Esophagus mucosa (tissue), 1 donor: Measurements from ENCODE around the gene YBX2. TPM values are rescaled to one million over a fixed set of nuclear protein-coding genes. Genes with fewer than 3 reads are reported as not detected.
A peak's percentile ranks its signal among the peaks of the same experiment; 100 is the strongest.

ENCODE experiments used
- ATAC-seq: fragments of 200-7000 bp; cut with Tn5 transposase; one replicate; pipeline ENCODE4 v1.9.1; 2020
- total RNA-seq: library from RNA; stranded (reverse); gene quantifications from one replicate; pipeline ENCODE4 v1.2.4, GENCODE V29; 2023
- donor health status: DM: yes; HTN: yes; CAD: no.

The YBX2 gene
- total RNA-seq, 1 donor from 2014 or later = 0.96 TPM

DNA sequence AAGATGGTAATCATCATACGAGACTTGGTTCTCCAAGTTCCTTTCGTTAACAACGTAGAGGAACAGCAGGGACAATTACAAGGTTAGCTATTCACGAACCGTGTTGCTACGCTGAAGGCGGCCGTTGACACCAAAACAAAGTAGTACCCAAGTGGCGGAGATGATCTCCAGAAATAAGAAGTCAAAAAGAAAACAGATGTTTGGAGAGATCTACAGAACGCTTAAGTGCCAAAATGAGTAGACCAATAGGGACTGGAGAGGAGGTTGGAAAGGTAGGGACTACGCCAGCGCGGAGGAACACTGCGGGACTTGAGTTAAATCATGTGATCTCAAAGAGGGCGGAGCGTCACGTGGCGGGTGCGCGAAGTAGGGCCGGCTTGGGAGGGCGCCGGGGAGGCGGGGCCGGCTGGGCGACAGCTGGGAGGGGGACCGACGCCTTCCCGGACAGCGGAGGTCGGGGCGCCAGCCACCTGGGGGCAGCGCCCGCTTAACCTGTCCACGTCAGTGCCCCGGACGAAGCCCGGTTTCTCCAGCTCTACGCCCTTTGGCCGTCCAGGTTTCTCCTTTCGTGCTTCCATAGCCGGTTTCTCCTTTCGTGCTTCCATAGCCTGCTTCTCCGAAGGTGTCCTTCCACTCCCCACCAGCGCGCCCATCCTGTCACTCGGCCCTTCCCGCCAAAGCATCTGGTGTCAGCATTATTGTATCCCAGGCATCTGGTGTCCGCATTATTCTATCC is 51.6 kb downstream of the YBX2 start:
- ATAC-seq = peak; percentile 55

DNA sequence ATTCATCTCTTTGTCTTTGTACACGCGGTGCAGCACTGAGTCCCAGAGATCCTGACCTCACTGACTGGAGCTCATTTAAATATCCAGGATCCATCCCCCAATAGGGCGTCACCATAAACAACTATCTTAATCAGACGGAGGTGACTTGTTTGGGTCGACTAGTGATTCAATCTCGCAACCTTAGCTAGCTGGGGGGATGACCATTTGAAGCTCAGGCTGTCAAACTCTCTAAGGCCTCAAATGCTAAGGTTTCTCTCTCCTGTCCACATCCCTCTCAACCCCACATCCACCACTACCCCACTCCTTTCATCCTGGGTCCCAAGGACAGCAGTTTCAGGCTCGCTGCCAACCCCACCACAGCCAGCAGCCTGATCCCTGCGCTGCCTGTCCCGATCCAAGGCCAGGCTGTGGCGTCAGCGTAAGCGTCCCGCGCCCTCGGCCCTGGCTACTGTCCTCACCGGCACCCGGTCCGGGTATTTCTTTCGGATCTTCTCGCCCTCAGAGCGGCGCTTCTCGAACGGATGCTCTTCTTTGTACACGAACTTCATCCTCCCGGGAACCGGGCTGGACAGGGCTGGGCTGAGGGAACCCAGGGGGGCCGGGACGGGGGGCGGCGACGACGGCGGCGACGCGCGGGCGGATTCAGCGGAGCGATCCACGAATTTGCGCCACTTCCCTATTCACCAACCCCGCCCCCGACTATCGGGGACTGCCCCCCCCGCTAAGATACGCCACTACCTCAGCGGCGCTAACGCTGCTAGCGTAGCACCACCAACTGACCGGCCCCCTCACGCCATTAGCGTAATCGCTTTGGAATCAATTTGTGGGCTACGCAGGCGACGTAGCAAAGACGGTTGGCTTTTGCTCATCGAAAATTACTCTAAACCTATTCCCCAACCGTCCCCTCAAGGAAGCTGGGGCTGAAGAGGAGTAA is 52.4 kb downstream of the YBX2 start, which contains the start of gene GABARAP:
Gene GABARAP (minus strand): TSS at position 667 of the 934 bp plus-strand sequence. CDS start 119 bp downstream, at position 548.
- ATAC-seq = peak; percentile 57

DNA sequence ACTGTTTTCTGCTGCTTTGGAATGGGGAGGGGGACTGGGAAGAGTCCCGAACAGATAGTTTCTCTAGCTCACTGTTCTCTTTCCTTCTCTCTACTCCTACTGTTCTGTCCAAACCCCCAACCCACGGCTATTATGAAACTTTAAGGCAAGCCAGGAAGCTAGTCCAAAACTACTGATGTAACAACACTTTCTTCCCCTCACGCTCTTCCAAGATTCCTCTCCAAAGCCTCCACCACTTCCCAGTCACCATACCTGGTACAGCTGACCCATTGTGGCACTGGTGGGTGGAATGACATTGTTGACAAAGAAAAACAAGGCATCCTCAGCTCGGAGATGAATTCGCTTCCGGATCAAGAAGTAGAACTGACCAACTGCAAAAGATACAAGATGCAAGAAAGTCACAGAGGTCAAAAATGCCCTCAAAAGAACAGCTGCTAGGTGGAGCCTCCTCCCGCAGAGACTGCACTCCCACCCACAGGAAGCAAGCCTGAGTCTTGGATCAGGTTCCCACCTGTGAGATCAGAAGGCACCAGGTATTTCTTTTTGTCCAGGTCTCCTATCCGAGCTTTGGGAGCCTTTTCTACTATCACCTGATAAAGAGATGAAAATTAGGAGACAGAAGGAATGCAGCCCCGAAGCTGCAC is 53.2 kb downstream of the YBX2 start:
- ATAC-seq = no peak

DNA sequence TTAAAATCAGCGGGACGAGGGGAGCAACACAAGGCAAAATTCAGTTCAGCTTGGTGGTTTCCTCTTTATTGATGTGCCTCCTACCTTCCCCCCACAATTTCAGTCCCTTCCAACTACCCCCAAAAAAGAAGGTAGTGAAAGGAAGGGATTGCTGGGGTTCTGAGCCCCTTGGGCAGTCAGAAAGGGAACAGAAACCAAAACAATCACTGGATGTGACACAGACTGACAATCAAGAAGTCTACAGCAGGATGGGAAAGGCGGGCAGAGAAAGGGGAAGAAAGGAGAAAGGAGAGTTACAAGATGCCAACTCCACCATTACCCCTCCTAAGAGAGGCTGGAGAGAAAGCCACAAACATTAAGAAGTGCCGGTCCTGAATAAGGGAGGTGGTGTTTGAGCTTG is 54.1 kb downstream of the YBX2 start:
- no peak for ATAC-seq

DNA sequence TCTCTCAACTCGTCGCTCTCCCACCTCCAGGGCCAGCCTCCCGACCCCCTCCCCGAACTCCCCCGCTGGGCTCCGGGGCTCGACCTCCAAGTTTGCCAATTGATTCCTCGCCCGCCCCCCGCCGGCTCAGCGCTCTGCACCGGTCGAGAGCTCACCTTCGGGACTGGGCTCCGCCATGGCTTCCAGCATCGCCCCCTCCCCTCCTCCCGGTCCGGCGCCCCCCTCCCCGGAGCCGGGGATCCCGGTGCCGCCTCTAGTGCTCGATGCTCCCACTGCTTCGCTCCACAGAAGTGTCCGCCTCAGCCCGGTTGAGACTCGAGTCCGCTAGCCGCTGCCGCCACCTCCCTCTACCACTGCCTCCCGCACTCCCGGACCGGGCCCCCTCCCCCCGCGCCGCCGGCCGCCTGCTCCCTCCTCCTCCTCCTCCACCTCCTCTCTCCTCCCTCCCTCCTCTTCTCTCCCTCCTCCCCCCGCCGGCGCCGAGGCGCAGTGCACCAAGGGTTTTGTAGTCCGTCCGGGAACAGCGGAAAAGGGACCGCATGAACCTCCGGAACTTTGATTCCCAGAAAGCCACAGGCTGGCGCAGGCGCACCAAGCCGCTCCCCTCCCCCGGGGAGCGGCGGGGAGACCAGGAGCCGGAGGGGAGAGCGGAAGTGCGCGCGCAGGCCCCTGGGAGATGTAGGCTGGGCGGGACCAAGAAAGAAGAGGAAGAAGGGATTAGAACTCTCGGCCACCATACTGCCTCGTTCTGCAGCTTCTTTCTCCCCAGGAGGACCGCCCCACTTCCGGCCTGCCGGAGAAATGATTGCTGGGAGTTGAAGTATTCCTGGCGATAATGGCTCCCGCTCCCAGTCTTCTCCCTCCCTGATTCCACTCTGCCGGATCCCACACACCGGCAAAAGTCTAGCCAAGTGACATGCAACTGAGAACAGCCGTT is 55.1 kb downstream of the YBX2 start, which contains the start of gene PHF23:
Gene PHF23 (minus strand): TSS at position 367 of the 937 bp plus-strand sequence. CDS start 178 bp downstream, at position 189.
- peak; percentile 72 for ATAC-seq

- ATAC-seq = no peak
Observed at GRCh38 chr17:7238420-7239090, 55.9 kb downstream of the YBX2 start.

Other genes starting within 250 kb of the YBX2 start
- gene CLEC10A, start 214.4 kb downstream of the YBX2 start, total RNA-seq = 0.92 TPM
- 0.24 TPM for gene ASGR2, start 179.8 kb downstream of the YBX2 start, total RNA-seq
- gene ASGR1, start 115.3 kb downstream of the YBX2 start, total RNA-seq = 1.00 TPM
- gene DLG4, start 74.8 kb downstream of the YBX2 start, total RNA-seq = 3.1 TPM
- 311 TPM for gene ACADVL, start 74.7 kb downstream of the YBX2 start, total RNA-seq
- 32.7 TPM for gene DVL2, start 60.1 kb downstream of the YBX2 start, total RNA-seq
- 33.6 TPM for gene PHF23, start 55.2 kb downstream of the YBX2 start, total RNA-seq
- 268 TPM for gene GABARAP, start 52.2 kb downstream of the YBX2 start, total RNA-seq
- gene CTDNEP1, start 42.9 kb downstream of the YBX2 start, total RNA-seq = 87.6 TPM
- 40.3 TPM for gene ELP5, start 42.4 kb downstream of the YBX2 start, total RNA-seq
- gene CLDN7, start 32.2 kb downstream of the YBX2 start, total RNA-seq = 279 TPM
- gene SLC2A4, start 12.9 kb downstream of the YBX2 start, total RNA-seq = 0.68 TPM
- gene EIF5A, start 13.0 kb upstream of the YBX2 start, total RNA-seq = 623 TPM
- gene GPS2, start 20.7 kb upstream of the YBX2 start, total RNA-seq = 38.9 TPM
- gene NEURL4, start 34.7 kb upstream of the YBX2 start, total RNA-seq = 13.5 TPM
- 3.8 TPM for gene ACAP1, start 41.9 kb upstream of the YBX2 start, total RNA-seq
- gene KCTD11, start 57.5 kb upstream of the YBX2 start, total RNA-seq = 32.9 TPM
- not detected for gene TMEM95, start 60.5 kb upstream of the YBX2 start, total RNA-seq
- gene TNK1, start 86.5 kb upstream of the YBX2 start, total RNA-seq = 6.1 TPM
- 23.1 TPM for gene PLSCR3, start 99.9 kb upstream of the YBX2 start, total RNA-seq
- gene TMEM256, start 109.5 kb upstream of the YBX2 start, total RNA-seq = 92.8 TPM
- gene NLGN2, start 113.2 kb upstream of the YBX2 start, total RNA-seq = 3.0 TPM
- gene SPEM1, start 125.7 kb upstream of the YBX2 start, total RNA-seq = not detected
- not detected for gene SPEM2, start 131.0 kb upstream of the YBX2 start, total RNA-seq
- not detected for gene SPEM3, start 134.2 kb upstream of the YBX2 start, total RNA-seq
- gene TMEM102, start 140.8 kb upstream of the YBX2 start, total RNA-seq = 8.2 TPM
- gene FGF11, start 144.9 kb upstream of the YBX2 start, total RNA-seq = 8.6 TPM
- gene CHRNB1, start 150.4 kb upstream of the YBX2 start, total RNA-seq = 4.9 TPM
- 21.0 TPM for gene ZBTB4, start 185.0 kb upstream of the YBX2 start, total RNA-seq
- gene SLC35G6, start 186.8 kb upstream of the YBX2 start, total RNA-seq = not detected
- gene POLR2A, start 189.7 kb upstream of the YBX2 start, total RNA-seq = 116 TPM